ENCODE data around the gene TBR1.

DNA sequence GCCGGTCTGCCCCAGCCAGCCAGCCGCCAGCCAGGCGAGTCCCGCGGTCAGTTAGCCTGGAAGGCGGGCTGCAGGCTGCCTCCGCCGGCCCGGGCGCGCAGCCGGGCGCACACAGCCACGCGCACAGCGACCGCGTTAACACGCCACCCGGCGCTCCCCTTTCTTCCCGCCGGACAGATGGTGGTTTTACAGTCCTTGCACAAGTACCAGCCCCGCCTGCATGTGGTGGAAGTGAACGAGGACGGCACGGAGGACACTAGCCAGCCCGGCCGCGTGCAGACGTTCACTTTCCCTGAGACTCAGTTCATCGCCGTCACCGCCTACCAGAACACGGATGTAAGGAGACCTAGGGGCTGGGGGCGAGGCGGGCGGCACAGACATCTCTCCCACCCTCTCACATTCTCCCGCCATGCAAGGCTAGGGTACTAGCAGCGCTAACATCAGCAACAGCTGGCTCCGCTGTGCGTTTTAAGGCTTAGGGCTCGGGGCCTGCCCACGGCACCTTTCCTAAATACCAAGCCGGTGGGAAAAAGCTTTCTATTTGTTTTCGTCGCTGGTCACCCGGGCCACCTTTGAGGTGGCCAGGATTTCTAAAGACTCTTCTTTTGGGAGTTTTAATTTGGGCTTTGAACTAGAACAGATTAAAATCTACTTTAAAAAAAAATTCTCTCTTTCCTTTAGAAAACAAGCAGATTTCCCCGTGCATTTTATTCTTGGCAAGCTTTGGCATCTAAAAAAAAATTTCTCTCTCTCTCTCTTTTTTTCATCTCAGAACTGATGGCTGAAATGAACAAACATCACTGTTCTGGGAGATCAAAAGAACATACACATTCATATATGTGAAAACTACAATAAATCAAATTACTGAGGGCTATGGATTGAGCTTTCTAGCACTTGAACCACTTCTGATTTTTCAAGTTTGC, 2.9 kb downstream of the TBR1 start:
- TF ChIP-seq POLR2A (IDR thresholded peaks at IDR 0.05; ENCODE audit: low read depth, low read length) (no peak), POLR2AphosphoS5 (IDR thresholded peaks at IDR 0.05; ENCODE audit: low read depth, low read length) (no peak)

All from GM12892 (cell line).